GM21619 (cell line): Measurements from ENCODE around the gene ADAM15.

Experiments
- ATAC-seq: cut with Tn5 transposase; IDR thresholded peaks from one replicate; pipeline ENCODE4 v1.9.1; 2021; ENCODE audit not compliant: unreplicated experiment

Gene ADAM15

GRCh38 chr1:155012026-155012546 is 39.0 kb upstream of the ADAM15 start:
- ATAC-seq = no peak

- no peak for ATAC-seq
These were observed 38.1 kb upstream of the ADAM15 start for GRCh38 chr1:155012776-155013602.

- no peak for ATAC-seq
These were observed 37.5 kb upstream of the ADAM15 start for GRCh38 chr1:155013632-155014031.

GRCh38 chr1:155014709-155015508 is 36.2 kb upstream of the ADAM15 start:
- no peak for ATAC-seq

- ATAC-seq = no peak
These were observed 35.4 kb upstream of the ADAM15 start for GRCh38 chr1:155015527-155016230.

GRCh38 chr1:155016231-155016831 is 34.8 kb upstream of the ADAM15 start:
- no peak for ATAC-seq

- ATAC-seq = peak; percentile 74
These were observed 33.8 kb upstream of the ADAM15 start for GRCh38 chr1:155017041-155017945.

- ATAC-seq = no peak
These were observed 33.2 kb upstream of the ADAM15 start for GRCh38 chr1:155017946-155018316.

- no peak for ATAC-seq
These were observed 32.3 kb upstream of the ADAM15 start for GRCh38 chr1:155018617-155019348.

GRCh38 chr1:155019377-155020245 is 31.5 kb upstream of the ADAM15 start:
- no peak for ATAC-seq

GRCh38 chr1:155022136-155022926 is 28.8 kb upstream of the ADAM15 start:
- no peak for ATAC-seq

- ATAC-seq = no peak
These were observed 28.2 kb upstream of the ADAM15 start for GRCh38 chr1:155022927-155023236.

- no peak for ATAC-seq
These were observed 27.5 kb upstream of the ADAM15 start for GRCh38 chr1:155023627-155024026.

GRCh38 chr1:155024315-155024714 is 26.8 kb upstream of the ADAM15 start:
- ATAC-seq = no peak

- ATAC-seq = no peak
These were observed 25.0 kb upstream of the ADAM15 start for GRCh38 chr1:155026154-155026553.

- ATAC-seq = no peak
These were observed 24.5 kb upstream of the ADAM15 start for GRCh38 chr1:155026588-155026987.

- ATAC-seq = no peak
These were observed 21.4 kb upstream of the ADAM15 start for GRCh38 chr1:155029513-155030242.
